Endothelial cell of umbilical vein (primary cell): ENCODE results near the gene PLXND1. TPM values are rescaled to one million over a fixed set of nuclear protein-coding genes. Genes with fewer than 3 reads are reported as not detected.

Source experiments
- BruUV-seq: library from RNA; stranded (reverse); fragments of 400-500 nt; replicated peaks from 2 replicates; lab custom pipeline; 2021; lab: Mats Ljungman, UMichigan
- CTCF ChIA-PET: fragments of 300-600, 350-600 bp; sonication (Branson Sonifier 250); formaldehyde crosslinking; loops from one replicate; lab custom pipeline; 2021; ENCODE audit warnings: antibody characterized with exemption, inconsistent platforms; lab: Charles Lee
- POLR2A ChIA-PET: fragments of 300-600, 350-600 bp; sonication (Branson Sonifier 250); formaldehyde crosslinking; loops from one replicate; lab custom pipeline; 2021; ENCODE audit warnings: antibody characterized with exemption, inconsistent platforms; lab: Charles Lee
- DNase-seq: peaks from one replicate; pipeline ENCODE4 v3.0.0-alpha.2; 2011; ENCODE audit warnings: low read depth, low spot score
- FAIRE-seq: peaks from 2 replicates; lab custom pipeline; 2011; peaks lifted over from hg19 to GRCh38; lab: Jason Lieb, UNC
- H2AFZ ChIP-seq: 2 replicates; pipeline ENCODE4 v1.6.0; 2012; ENCODE audit warnings: low read depth, low read length, control low read depth, inconsistent platforms
- H3K27ac ChIP-seq: 2 replicates; pipeline ENCODE4 v1.5.1; 2011; ENCODE audit warnings: low read depth, mild to moderate bottlenecking, control low read depth, low read length, moderate library complexity; ENCODE audit not compliant: insufficient read depth
- H3K27me3 ChIP-seq, 2 experiments: 2 replicates each; pipeline versions ENCODE4 v1.6.0 to v1.6.1; 2011; ENCODE audit warnings: low read length in 2 of 2, mixed read lengths in 1 of 2; ENCODE audit not compliant: control insufficient read depth in 2 of 2, insufficient read depth in 2 of 2
- H3K36me3 ChIP-seq, 2 experiments: 2 replicates in 1 of 2; 3 replicates in 1 of 2; pipeline ENCODE4 v1.5.1; 2011; ENCODE audit warnings: low read length in 2 of 2, mild to moderate bottlenecking in 1 of 2, moderate library complexity in 1 of 2; ENCODE audit not compliant: control insufficient read depth in 2 of 2, insufficient read depth in 2 of 2; ENCODE audit errors: extremely low read depth in 1 of 2
- H3K4me1 ChIP-seq: 3 replicates; pipeline ENCODE4 v1.5.1; 2011; ENCODE audit warnings: mild to moderate bottlenecking, low read length; ENCODE audit not compliant: control insufficient read depth, insufficient read depth; ENCODE audit errors: extremely low read depth
- H3K4me2 ChIP-seq: 2 replicates; pipeline ENCODE4 v1.6.1; 2011; ENCODE audit warnings: low read length, control low read depth, mixed read lengths; ENCODE audit not compliant: insufficient read depth
- H3K4me3 ChIP-seq, 3 experiments: fragments of 200-600 bp in 1 of 3; sonication (generic), shearing (Covaris generic) in 1 of 3; replicated peaks in 1 of 3; 2 replicates each; pipeline ENCODE4 v1.5.1; 2011 to 2016; ENCODE audit warnings: control low read depth in 3 of 3, low read length in 3 of 3, mild to moderate bottlenecking in 2 of 3, inconsistent platforms in 1 of 3, low read depth in 1 of 3, moderate library complexity in 1 of 3; ENCODE audit not compliant: insufficient read depth in 1 of 3
- H3K79me2 ChIP-seq: 2 replicates; pipeline ENCODE4 v1.6.0; 2012; ENCODE audit warnings: low read length, inconsistent platforms; ENCODE audit not compliant: control insufficient read depth, insufficient read depth
- H3K9ac ChIP-seq: replicated peaks from 2 replicates; pipeline ENCODE3; 2011; ENCODE audit warnings: low read length, control low read depth; ENCODE audit not compliant: insufficient read depth; ENCODE audit errors: extremely low read depth
- H3K9me1 ChIP-seq: replicated peaks from 3 replicates; pipeline ENCODE4 v1.6.0; 2011; ENCODE audit warnings: mild to moderate bottlenecking, low read length; ENCODE audit not compliant: control insufficient read depth, insufficient read depth; ENCODE audit errors: extremely low read depth
- H3K9me3 ChIP-seq: replicated peaks from 2 replicates; pipeline ENCODE4 v1.5.1; 2012; ENCODE audit warnings: low read length, inconsistent platforms; ENCODE audit not compliant: control insufficient read depth, insufficient read depth
- H4K20me1 ChIP-seq: replicated peaks from 2 replicates; pipeline ENCODE3; 2011; ENCODE audit warnings: mild to moderate bottlenecking, low read length; ENCODE audit not compliant: control insufficient read depth, insufficient read depth; ENCODE audit errors: extremely low read depth
- CTCF ChIP-seq, 2 donors: IDR thresholded peaks; 1 replicate in 1 of 2; 2 replicates in 1 of 2; pipeline ENCODE4 v1.5.1; 2011; ENCODE audit warnings: low read length in 2 of 2, mild to moderate bottlenecking in 2 of 2, moderate library complexity in 2 of 2, control low read depth in 1 of 2, inconsistent platforms in 1 of 2, low read depth in 1 of 2; ENCODE audit not compliant: insufficient read depth in 1 of 2; ENCODE audit errors: extremely low read depth in 1 of 2
- EZH2 ChIP-seq: IDR thresholded peaks from 2 replicates; pipeline ENCODE4 v1.6.1; 2012; ENCODE audit warnings: borderline replicate concordance, low read depth, mild to moderate bottlenecking, moderate library complexity, low read length, inconsistent platforms; ENCODE audit not compliant: severe bottlenecking
- FOS ChIP-seq: IDR thresholded peaks from 2 replicates; pipeline ENCODE4 v1.6.1; 2011; ENCODE audit warnings: mild to moderate bottlenecking, low read length, moderate library complexity, borderline replicate concordance; ENCODE audit not compliant: insufficient read depth
- GATA2 ChIP-seq: IDR thresholded peaks from 2 replicates; pipeline ENCODE4 v1.7.0; 2011; ENCODE audit warnings: low read depth, mild to moderate bottlenecking, moderate library complexity, mixed read lengths, low read length; ENCODE audit not compliant: insufficient read length, insufficient read depth
- JUN ChIP-seq: IDR thresholded peaks from 2 replicates; pipeline ENCODE4 v1.6.1; 2011; ENCODE audit warnings: borderline replicate concordance, low read depth; ENCODE audit not compliant: insufficient read length, insufficient read depth
- MYC ChIP-seq: IDR thresholded peaks from one replicate; pipeline ENCODE4 v1.6.1; 2011; ENCODE audit warnings: mild to moderate bottlenecking, low read depth, low read length
- POLR2A ChIP-seq: IDR thresholded peaks from 2 replicates; pipeline ENCODE4 v1.6.1; 2012; ENCODE audit warnings: low read depth, mild to moderate bottlenecking, control low read depth, low read length
- POLR2AphosphoS5 ChIP-seq: IDR thresholded peaks from 2 replicates; pipeline ENCODE4 v1.6.1; 2012; ENCODE audit warnings: low read depth, mild to moderate bottlenecking, control low read depth, low read length, moderate library complexity; ENCODE audit not compliant: insufficient read depth
- dilution Hi-C: fragments of 300-500 bp; cut with MboI; formaldehyde crosslinking; loops from one replicate; pipeline ENCODE4 v1.15.0; 2019; ENCODE audit warnings: low sequenced_read_pairs; ENCODE audit not compliant: extremely low pct_ligation_motif_present
- intact Hi-C: fragments of 100-400 bp; cut with micrococcal nuclease; formaldehyde crosslinking; loops from one replicate; pipeline ENCODE4 v1.10.0; 2022
- polyA plus RNA-seq, 4 experiments: library from polyadenylated mRNA; depleted of rRNA in 3 of 4; stranded (reverse) in 3 of 4; unstranded in 1 of 4; fragments of >200 nt; gene quantifications; 2 replicates each; pipeline versions ENCODE4 v1.2.1 to v1.2.3, GENCODE V29; 2011 to 2012; ENCODE audit warnings: missing spikeins in 1 of 4
- total RNA-seq: library from RNA; stranded (reverse); gene quantifications from 2 replicates; pipeline ENCODE4 v1.2.3, GENCODE V29; 2021
- TF ChIP-seq, protein P1 (sequence below): IDR thresholded peaks from 2 replicates; pipeline ENCODE4 v1.6.1; 2011; ENCODE audit not compliant: insufficient read depth, insufficient read length

Gene PLXND1
- total and polyA plus RNA-seq, 2 donors (not counting 3 experiments of a cell fraction or from before 2014, with no cell fraction given), result 300 to 834 TPM

DNA sequence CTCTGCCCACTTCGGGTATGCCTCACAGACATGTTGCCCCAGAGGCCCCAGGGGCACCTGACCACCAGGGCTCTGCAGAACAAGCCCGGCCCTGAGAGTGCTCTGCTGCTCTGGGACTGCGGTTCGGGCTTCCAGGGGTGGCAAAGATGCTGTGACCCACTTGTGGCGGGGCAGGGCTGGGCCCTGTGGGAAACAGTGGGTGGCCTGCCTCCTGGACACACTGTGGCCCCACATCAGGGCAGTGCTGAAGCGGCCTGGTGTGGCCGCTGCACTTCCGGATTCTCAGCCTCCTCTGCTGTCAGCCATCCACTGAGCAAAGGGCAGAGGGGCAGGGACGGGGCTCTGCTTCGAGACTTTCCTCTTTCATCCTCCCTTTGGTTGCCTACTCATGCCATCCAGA is 26.5 kb upstream of the PLXND1 start:
- CTCF ChIA-PET, result interaction anchor here (0.6 kb wide), 1 partner anchor 257 kb away, joined by 3 read pairs; no protein-coding TSS in a partner anchor

GRCh38 chr3:129632556-129632955 is 26.1 kb upstream of the PLXND1 start:
- ChIA-PET POLR2A (no interaction called here), CTCF (interaction anchor here (0.6 kb wide), 1 partner anchor 257 kb away, joined by 3 read pairs; no protein-coding TSS in a partner anchor)
- no peak for FAIRE-seq
- Histone ChIP-seq H4K20me1 (no peaks in the 10 kb centered on the region), H3K36me3 (no peaks in the 10 kb centered on the region), H3K4me1 (peaks cover 8% of the 10 kb centered on the region), H3K27ac (no peak overlapping the region), H3K9me3 (no peaks in the 10 kb centered on the region), H3K4me3 (no peak overlapping the region), H3K27me3 (no peaks in the 10 kb centered on the region), H3K79me2 (no peaks in the 10 kb centered on the region), H2AFZ (no peak overlapping the region), H3K9me1 (no peaks in the 10 kb centered on the region), H3K4me2 (no peak overlapping the region), H3K9ac (no peak overlapping the region)
- intact Hi-C loops, result no loop called here
- no TSS peak for BruUV-seq
- DNase-seq, result no peak
- TF ChIP-seq GATA2, result no peak
- no peak for TF ChIP-seq MYC
- TF ChIP-seq EZH2, result no peak
- TF ChIP-seq FOS, result no peak
- no peak for TF ChIP-seq CTCF (IDR thresholded peaks at IDR 0.05; ENCODE audit: extremely low read depth in 1 of 2, insufficient read depth in 1 of 2, low read depth in 1 of 2, low read length in 2 of 2)
- no peak for TF ChIP-seq POLR2A
- TF ChIP-seq, protein P1, sequence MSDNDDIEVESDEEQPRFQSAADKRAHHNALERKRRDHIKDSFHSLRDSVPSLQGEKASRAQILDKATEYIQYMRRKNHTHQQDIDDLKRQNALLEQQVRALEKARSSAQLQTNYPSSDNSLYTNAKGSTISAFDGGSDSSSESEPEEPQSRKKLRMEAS, result no peak
- TF ChIP-seq JUN, result no peak
- no peak for TF ChIP-seq POLR2AphosphoS5
- dilution Hi-C loops, result no loop called here

More for the DNA sequence above, 26.5 kb upstream of the PLXND1 start:
- H3K79me2 ChIP-seq, result no peaks in the 10 kb centered on the region
- no peaks in the 10 kb centered on the region for H3K36me3 ChIP-seq
- POLR2A ChIA-PET, result no interaction called here
- H4K20me1 ChIP-seq, result no peaks in the 10 kb centered on the region
- H2AFZ ChIP-seq, result no peak overlapping the region
- no peak overlapping the region for H3K9ac ChIP-seq
- no peak overlapping the region for H3K4me2 ChIP-seq
- DNase-seq (no peak), FAIRE-seq (no peak)
- H3K27ac ChIP-seq, result no peak overlapping the region
- TF ChIP-seq FOS (no peak), GATA2 (no peak), POLR2AphosphoS5 (no peak), MYC (no peak)
- TF ChIP-seq, protein P1, result no peak
- intact Hi-C loops, result no loop called here
- no peaks in the 10 kb centered on the region for H3K9me3 ChIP-seq
- peaks cover 4% of the 10 kb centered on the region for H3K4me1 ChIP-seq
- H3K27me3 ChIP-seq, result no peaks in the 10 kb centered on the region
- H3K4me3 ChIP-seq, result no peak overlapping the region
- dilution Hi-C loops, result no loop called here
- BruUV-seq, result no TSS peak
- H3K9me1 ChIP-seq, result no peaks in the 10 kb centered on the region
